HG03159 (cell line): Measurements from ENCODE around the gene MTA2.
"Not testable (repeated sequence)": the region's sequence is repeated elsewhere in the genome, so short reads cannot be mapped to it uniquely, and the experiment has no call there.

ENCODE experiments used
- ATAC-seq: cut with Tn5 transposase; IDR thresholded peaks from one replicate; pipeline ENCODE4 v1.9.1; 2021; ENCODE audit warnings: mild to moderate bottlenecking, moderate library complexity; ENCODE audit not compliant: unreplicated experiment

MTA2 gene

DNA sequence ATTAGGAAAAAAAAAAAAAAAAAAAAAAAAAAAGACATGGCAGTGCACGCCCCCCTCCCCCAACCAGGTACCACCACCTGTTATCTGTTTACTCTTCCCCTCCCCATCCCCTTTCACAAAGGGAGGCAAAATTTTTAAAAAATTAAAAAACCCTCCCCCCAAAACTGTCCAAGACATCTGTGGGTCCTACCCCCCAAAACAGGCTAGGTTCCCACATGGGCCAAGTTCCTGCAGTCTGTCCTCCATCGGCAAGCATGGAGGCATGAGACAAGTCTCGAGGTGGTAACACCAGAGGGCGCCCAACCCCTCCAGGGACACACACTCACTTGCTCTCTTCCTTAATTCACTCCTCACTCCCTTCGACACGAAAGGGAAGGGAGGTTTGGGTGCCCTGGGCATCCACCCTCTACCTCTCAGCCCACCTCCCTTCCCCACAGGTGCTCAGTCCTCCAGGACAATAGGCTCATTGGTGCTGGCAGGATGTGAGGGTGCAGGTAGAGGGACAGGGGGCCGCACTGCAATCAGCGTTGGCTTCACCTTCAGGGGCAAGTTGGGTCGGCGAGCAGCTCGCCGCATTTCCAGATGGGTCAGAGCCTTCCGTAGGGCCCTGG, 8.1 kb downstream of the MTA2 start:
- ATAC-seq: no peak

DNA sequence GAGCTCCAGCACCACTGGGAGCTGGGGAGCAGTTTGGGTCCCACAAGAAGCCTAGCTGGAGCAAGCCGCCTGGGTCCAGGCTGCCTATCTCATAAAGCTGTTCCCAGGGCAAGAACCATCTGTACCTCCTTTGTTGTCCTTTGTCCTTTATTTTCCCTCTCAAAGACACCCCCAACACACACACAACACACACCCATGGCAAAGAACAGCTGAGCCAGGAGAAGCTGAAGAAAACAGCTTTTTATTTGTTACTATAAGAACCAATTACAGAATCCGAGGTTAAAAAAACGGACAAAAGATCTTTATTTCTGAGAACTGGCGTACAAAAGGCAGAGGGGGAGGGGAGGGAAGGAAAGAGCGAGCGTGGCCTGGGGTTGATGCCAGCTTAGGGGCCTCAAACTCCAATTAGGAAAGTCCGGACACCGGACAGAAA, 8.7 kb downstream of the MTA2 start:
- no peak for ATAC-seq

DNA sequence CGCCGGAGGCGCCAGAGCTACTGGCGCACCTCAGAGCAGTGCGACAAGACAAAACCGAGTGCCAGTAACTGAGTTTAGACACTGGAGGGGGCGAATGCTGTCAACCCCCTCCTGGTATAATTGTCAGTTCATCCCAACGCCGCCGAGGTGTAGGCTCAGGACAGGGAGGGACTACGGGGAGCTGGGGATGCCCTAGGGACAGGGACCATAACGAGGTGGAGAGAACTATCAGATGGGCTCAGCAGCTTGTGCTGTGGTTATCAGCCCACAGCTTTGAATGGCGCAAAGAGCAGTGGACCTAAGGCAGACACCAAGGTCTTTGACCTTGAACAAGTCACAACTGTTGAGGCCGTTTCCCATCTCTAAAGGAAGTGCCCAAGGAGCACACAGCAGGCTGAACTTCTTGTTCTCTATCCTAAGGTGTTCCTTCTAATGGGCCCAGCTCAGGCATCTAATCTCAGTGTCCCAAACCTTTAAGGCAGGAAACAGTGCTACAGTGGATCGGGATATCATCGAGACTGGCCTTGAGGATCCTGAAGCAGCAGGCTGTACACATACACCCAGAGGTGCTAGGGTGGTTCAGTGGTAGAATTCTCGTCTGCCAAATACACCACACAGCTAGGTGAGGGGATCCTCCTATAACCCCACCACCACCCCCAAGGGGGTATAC, 9.4 kb downstream of the MTA2 start:
- ATAC-seq: no peak

DNA sequence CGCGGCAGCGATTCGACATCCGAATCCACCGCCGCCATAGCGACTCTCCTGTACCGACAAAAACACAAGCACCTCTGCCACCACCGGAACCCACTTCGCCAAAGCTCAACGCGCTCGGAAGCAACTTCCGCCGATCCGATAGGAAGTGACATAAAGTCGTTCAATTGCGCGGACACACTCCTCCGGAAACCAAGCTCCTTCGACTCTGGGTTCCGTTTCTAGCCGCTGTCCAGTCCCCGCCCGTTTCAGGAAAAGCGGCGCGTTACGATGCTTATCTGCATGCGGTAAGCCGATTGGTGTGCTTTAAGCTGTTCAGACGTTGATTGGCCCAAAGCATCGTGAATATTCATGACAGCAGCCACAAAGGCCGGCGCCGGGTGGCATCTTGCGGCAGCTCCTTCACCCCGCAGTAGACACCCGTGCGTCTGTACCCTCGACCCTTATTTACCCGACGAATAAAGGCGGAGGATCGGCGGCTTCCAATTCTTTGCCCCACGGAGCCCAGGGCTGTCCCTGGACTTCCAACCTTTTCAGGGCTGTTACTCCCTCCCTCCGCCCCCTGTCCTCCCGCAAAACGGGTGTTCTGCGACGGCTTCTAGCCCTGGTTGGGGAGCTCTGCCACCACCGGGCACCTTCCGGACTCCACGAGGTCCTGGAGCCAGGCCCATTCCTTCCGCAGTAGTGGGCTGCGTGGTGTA, 10.1 kb downstream of the MTA2 start, which contains the start of gene TUT1:
Gene TUT1 (minus strand): TSS at position 76 of the 698 bp plus-strand sequence. CDS start 38 bp downstream, at position 38.
- peak; percentile 86 for ATAC-seq

DNA sequence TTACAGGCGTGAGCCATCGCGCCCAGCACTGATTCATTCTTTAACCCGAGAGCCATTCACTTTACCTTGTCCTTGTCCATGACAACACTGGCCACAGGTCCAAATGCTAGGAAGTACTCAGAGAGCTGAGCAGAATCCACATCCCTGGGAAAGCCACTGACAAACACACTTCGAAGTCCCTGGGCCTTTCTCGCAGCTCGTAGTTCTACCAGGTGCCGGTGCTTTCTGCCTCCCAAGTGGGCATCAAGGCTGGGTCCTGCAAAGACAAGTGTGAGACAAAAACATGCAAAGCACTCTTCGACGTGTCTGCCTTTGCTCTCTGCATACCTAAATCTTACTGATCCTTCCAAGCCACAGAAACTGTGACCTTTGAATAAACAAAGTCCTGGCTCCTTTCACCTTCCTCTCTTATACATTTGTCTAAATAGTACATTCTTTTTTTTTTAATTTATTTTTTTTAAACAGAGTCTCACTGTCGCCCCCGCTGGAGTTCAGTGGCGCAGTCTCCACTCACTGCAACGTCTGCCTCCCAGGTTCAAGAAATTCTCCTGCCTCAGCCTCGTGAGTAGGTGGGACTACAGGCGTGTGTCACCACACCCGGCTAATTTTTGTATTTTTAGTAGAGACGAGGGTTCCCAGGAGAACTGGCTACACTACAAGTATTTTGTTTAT, 12.6 kb downstream of the MTA2 start:
- ATAC-seq: no peak

DNA sequence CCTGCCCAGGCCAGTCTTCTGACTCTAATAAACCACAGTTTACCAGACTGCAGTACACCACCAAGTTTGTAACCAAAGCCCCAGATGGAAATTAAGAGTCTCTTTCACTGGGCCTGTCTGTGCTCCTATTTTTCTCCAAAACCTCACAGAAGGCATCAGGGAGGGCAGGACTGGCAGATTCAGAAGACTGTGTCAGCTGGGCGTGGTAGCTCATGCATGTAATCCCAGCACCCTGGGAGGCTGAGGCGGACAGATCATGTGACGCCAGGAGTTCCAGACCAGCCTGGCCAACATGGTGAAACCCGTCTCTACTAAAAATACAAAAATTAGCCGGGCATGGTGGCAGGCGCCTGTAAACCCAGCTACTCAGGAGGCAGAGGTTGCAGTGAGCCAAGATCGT, 16.3 kb downstream of the MTA2 start:
- ATAC-seq: not testable (repeated sequence)

DNA sequence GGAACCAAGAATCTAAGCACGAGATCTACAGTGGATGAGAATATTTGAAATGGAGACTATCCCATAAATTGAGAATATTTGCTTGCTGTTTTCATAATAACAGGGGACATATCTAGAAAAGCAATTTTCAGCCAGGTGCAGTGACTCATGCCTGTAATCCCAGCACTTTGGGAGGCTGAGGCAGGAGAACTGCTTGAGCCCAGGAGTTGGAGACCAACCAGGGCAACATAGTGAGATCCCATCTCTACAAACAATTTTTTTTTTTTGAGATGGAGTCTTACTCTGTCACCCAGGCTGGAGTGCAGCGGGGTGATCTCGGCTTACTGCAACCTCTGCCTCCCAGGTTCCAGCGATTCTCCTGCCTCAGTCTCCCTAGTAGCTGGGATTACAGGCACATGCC, 19.9 kb downstream of the MTA2 start:
- ATAC-seq: not testable (repeated sequence)

DNA sequence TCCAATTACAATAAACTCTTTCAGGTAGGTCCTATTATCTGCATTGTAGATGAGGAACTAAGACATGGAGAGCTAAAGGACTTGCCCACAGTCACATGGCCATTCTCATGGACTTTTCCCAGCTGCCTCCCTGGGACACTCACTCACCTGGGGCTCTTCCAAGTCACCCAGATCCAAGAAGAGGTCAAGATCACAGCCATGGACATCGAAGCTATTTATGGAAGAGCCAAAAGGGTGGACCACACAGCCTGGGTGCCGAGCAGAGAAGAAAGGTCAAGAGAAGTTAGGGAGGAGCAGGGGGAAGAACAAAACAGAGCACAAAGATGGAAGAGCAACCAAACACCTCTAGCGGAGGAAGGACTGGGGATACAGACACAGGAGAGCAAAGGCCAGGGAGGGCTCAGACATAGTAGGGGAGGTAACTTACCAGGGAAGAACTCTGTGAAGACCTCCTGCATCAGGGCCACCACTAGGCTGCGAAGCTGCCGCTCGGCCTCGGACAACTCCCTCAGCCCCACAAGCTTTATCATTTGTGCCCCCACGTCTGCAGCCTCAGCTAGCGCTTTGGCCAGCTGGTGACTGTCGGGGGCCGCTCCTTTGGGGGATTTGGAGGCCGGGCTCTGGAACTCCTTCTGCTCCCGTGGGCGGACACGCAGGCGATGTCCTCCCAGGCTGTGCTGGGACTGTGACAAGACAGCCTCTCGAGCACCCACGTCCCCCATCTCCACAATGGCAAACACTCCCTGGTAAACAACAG, 20.5 kb downstream of the MTA2 start:
- ATAC-seq: no peak

DNA sequence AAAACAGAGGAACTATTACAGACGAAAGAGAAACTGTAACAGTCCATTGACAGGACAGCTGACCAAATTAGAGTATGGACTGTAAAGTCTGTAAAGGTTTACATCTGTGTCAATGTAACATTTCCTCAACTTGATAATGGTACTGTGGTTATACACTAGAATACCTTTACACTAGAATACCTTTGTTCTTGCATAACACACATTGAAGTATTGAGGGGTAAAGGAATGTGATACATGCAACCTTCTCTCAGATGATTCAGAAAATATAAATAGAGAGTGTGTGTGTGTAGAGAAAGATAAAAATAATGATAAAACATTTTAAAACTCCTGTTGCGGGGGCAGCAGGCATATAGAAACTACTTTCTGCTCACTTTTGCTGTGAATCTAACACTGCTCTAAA, 22.4 kb downstream of the MTA2 start:
- ATAC-seq: no peak

DNA sequence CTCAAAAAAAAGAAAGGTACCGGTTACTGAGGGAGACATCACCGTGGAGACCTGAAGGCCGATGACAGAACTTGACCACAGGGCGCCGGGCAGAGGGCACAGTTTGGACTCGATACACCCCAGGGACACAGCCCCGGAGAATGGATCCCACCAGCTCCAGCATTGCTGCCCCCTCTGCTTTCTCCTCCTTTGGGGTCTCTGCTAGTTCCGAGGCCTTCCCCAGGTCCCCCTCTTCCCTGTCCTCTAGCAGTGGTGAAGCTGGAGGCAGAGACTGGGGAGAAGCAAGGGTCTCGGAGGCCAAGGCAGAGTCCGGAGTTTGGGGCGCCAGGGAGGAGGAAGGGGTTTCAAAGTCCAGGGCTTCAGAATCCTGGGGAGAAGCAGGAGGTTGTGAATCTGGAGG, 23.1 kb downstream of the MTA2 start:
- ATAC-seq: no peak

DNA sequence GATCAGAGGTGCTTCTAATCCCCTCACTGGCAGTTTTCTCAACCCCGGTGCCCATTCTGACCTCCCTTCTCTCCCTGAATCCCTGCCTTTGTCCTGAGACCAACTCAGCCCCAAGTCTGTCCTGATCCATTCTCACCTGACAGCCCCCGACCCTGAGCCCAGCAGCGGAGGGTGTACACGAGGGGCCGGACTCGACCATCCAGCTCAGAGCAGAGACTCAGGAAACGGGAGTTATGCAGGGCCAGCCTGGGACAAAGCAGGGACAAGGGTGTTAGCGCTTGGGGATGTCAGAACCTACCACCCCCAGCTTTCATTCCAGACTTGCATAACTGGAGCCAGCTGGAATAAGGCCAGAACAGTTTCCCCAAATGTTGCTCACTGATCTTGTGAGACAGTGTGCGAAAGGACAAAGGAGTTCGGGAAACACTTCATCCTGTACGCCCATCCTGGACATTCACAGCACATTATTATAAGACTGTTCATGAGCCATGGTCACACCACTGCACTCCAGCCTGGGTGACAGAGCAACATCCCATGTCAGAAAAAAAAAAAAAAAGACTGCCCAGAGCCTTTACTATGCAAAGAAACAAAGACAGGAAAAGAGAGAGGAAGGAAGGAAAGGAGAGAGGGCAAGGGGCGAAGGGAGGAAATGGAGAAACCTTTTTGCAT, 24.5 kb downstream of the MTA2 start:
- no peak for ATAC-seq

DNA sequence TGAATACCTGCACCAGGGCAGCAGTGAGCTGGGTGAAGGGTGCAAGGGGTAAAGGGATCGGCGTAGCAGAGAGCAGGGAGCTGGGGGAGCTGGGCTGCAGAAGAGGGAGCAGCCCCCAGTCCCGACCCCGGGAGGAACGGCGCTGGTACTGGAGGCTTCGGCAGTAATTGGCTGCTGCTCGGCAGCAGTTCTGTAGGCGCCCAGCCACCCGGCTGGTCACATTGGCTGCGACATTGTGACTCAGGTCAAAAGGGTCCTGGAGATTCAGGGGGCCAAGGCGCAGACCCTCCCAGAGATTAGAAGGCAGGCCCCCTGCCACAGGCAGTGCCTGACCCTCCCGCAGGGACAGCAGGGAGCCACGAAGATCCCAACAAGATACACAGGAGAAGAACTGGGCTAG, 25.8 kb downstream of the MTA2 start:
- ATAC-seq: no peak

DNA sequence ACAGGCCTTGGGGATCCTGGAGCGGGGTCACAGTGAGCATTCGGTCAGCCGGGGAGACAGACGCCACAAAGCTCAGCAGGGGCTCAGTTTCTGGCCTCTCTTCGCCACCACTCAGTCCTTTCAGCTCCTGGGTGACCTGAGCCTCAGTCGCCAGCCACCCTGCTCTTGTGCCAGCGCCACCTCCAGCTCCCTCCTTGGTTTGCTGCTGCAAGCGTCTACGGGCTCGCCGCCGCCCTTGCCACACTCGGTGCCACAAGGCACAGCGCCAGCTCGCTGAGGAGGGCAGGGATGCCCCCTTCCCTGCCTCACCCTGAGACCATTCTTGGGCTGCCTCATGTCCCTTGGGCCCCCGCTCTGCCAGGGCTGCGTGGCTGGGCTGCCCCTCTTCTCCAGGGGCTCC, 26.5 kb downstream of the MTA2 start:
- no peak for ATAC-seq

DNA sequence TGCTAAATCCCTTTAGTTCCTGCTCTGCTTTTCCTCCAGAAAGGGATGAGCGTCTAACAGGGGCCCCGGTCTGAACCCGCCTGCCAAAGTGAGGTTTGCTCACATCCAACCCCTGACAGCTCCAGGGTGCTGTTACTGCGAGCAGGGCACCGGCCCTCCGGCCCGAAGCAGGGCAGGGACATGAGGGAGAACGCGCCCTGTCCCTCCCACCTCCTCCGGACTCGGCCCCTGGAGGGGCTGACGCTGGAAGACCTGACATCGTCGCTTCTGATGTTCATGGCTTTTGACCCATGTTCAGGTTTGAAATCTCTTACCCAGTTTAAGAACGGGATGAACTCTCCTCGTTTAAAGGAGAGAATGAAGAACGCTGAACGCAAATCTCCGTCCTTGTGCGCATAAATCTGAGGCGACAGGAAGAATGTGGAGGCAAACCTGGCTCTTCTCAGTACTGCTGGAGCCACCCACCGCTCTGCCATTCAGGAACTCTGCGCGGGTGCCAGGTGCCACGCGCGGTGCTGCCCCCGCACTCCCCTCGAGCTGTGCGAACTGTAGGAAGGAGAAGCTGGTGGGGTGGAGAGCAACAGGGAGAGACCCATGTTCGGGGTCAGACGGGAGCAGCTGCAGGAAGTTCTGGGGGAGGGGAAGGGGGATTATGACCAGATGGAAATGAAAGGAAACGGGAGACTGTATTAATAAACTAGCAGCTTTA, 27.1 kb downstream of the MTA2 start:
- ATAC-seq: peak; percentile 10

DNA sequence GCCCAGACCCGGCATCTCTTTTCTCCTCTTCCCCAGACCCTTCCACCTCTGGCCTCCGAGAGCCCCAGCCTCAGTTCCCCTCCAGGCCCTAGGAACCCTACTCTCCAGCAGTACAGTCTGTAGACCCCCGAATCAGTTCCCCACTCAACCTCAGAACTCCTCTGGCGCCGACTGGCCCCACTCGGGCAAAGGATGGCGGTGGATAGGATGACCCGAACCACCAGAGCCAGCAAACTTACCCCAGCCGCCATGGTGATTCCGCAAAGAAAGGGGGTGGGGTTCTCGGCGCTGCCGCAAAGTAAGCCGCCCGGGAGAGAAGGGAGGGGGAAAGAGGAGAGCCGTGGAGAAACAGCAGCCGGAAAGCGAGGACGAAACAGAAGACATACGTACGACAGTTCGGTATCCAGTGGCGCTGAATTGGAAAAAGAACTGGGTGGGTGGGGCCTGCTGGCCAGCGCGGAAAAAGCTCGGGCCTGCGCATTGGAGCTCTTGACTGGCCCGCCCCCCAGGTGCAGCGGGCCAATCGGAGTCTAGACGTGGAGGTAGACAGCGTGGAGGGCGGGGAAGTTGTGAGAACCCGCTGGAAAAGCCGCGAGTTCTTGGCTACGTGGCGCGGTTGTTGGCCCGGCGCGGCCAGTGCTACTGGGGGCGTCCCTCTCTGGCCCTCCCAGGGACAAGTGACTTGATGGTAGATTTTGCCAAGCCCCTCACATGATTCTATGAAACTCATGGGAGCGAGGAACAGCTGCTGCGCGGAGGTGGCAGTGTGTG, 27.9 kb downstream of the MTA2 start, which contains the start of gene EEF1G:
Gene EEF1G (minus strand): TSS at position 300 of the 771 bp plus-strand sequence. CDS start 49 bp downstream, at position 251.
- ATAC-seq: peak; percentile 82

DNA sequence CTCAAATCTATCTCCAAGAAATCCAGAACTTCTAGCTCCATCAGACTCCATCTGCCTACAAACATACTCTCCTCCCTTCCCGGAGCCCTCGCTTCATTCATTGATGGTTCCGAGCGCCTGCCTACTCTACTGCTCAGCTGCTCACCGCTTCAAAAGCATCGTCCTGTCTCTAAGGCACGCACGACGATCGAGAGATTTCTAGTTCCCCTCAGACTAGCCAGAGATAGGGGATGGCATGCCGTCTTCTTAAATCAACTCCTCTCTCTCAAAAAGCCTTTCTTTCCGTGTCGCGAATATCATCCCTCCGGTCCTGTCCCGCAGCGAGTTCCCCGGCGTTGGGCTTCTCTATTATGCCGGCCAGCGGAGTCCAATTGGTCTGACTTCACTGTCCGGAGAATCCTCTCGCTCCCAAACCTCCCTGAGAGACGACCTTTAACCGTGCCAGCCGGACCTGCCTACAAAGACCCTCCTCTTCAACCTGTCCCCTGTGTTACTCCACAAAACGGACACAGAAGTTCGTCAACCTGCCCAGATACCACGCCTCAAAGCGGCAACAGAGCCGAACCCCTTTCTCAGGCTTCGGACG, 28.6 kb downstream of the MTA2 start:
- no peak for ATAC-seq

DNA sequence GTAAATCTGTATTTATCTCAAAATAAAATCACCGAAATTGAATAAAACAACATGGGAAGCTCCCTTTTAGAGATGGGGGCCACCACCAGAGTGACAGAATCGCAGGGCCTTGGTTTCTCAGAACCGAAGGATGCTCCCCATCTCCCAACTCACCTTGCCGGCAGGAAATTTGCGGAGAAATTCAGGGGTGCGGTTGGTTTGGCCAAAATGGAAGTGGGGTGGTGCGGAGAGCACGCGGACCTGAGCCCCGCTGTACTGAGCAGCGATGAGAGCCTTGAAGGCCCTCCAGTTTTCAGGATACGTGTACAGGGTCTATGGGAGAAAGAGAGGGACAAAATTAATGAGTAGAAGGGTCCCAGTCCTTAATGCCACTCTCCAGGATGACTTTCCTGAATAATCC, 29.2 kb downstream of the MTA2 start:
- ATAC-seq: no peak

DNA sequence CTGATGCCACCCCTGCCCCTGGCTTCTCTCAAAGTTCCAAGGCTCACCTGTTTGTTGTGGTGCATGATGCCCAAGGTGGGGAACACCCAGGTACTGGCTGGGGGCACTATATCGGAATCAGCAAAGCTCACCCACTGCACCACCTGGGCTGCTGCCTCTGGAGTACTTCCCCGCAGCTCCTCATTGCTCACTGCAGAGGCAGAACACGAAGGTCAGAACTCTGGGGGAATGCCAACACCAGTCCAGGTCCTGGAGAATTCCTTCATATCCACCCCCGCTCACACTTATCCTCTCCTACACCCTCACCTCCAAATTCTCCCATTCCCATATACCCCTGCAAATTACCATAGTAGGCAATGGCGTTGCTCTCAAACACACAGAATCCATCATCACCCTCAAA, 30.2 kb downstream of the MTA2 start:
- not testable (repeated sequence) for ATAC-seq
